Colon (tissue), 2 donors: ENCODE measurements around the gene POGZ.
A peak's percentile ranks its signal among the peaks of the same experiment; 100 is the strongest.
"Not testable (repeated sequence)": the region's sequence is repeated elsewhere in the genome, so short reads cannot be mapped to it uniquely, and the experiment has no call there.

Source experiments
- FAIRE-seq: peaks from 2 replicates; lab custom pipeline; 2012; peaks lifted over from hg19 to GRCh38; lab: Jason Lieb, UNC
- donor health status: control.
- donor health status: control.

The POGZ gene

GRCh38 chr1:151418081-151418480 is 41.2 kb downstream of the POGZ start:
- FAIRE-seq: no peak

- FAIRE-seq: no peak
Observed at GRCh38 chr1:151416231-151416630, 43.1 kb downstream of the POGZ start.

GRCh38 chr1:151411884-151412283 is 47.4 kb downstream of the POGZ start:
- FAIRE-seq: no peak

GRCh38 chr1:151408891-151409290 is 50.4 kb downstream of the POGZ start:
- FAIRE-seq: no peak

- FAIRE-seq: no peak
Observed at GRCh38 chr1:151407304-151407703, 52.0 kb downstream of the POGZ start.

- FAIRE-seq: no peak
Observed at GRCh38 chr1:151406176-151406575, 53.1 kb downstream of the POGZ start.

GRCh38 chr1:151405187-151405951 is 53.9 kb downstream of the POGZ start:
- FAIRE-seq: no peak

- no peak for FAIRE-seq
Observed at GRCh38 chr1:151403612-151404011, 55.7 kb downstream of the POGZ start.

- no peak for FAIRE-seq
Observed at GRCh38 chr1:151402764-151403163, 56.5 kb downstream of the POGZ start.

GRCh38 chr1:151401860-151402259 is 57.4 kb downstream of the POGZ start:
- FAIRE-seq: no peak

- no peak for FAIRE-seq
Observed at GRCh38 chr1:151401125-151401788, 58.0 kb downstream of the POGZ start.

GRCh38 chr1:151399324-151400171 is 59.7 kb downstream of the POGZ start, which contains the start of gene PSMB4:
Gene PSMB4, plus strand, starts transcription at chr1:151399573. Its CDS starts 15 bp downstream, at chr1:151399588.
- FAIRE-seq: peak; percentile 45

- FAIRE-seq: not testable (repeated sequence)
Observed at GRCh38 chr1:151396265-151396664, 63.0 kb downstream of the POGZ start.

GRCh38 chr1:151393583-151393982 is 65.7 kb downstream of the POGZ start:
- FAIRE-seq: no peak

- FAIRE-seq: no peak
Observed at GRCh38 chr1:151391079-151391563, 68.2 kb downstream of the POGZ start.

- FAIRE-seq: not testable (repeated sequence)
Observed at GRCh38 chr1:151390221-151391078, 68.8 kb downstream of the POGZ start.

- no peak for FAIRE-seq
Observed at GRCh38 chr1:151386002-151386401, 73.3 kb downstream of the POGZ start.

GRCh38 chr1:151384584-151384983 is 74.7 kb downstream of the POGZ start:
- no peak for FAIRE-seq

- no peak for FAIRE-seq
Observed at GRCh38 chr1:151377150-151377884, 82.0 kb downstream of the POGZ start.

- FAIRE-seq: no peak
Observed at GRCh38 chr1:151373196-151373595, 86.1 kb downstream of the POGZ start.
